Measurements from ENCODE around the gene ZNF892. TPM values are rescaled to one million over a fixed set of nuclear protein-coding genes. Genes with fewer than 3 reads are reported as not detected.

The ZNF892 gene
- total and polyA plus RNA-seq, 2 of the 13 experiments (the other 11 are each of a cell fraction or from before 2014, with no cell fraction given): not detected

- peak; percentile 62; the same call in 1 of the 2 replicates for TF ChIP-seq ZNF768 (CRISPR knock-in tag; IDR thresholded peaks at IDR 0.05)
- no peak for TF ChIP-seq JARID2 (CRISPR knock-in tag; IDR thresholded peaks at IDR 0.05; ENCODE audit: insufficient replicate concordance)
- TF ChIP-seq ZNF512 (CRISPR knock-in tag; IDR thresholded peaks at IDR 0.05): no peak
- TF ChIP-seq PHF8 (CRISPR knock-in tag; IDR thresholded peaks at IDR 0.05): peak; percentile 97
- peak; percentile 91; the same call in 1 of the 2 replicates for TF ChIP-seq ZNF512B (CRISPR knock-in tag; IDR thresholded peaks at IDR 0.05; ENCODE audit: borderline replicate concordance)
- TF ChIP-seq CREM (IDR thresholded peaks at IDR 0.05): peak; percentile 100
- peak; percentile 85; the same call in 1 of the 2 replicates for TF ChIP-seq CREM (CRISPR knock-in tag; IDR thresholded peaks at IDR 0.05)
- TF ChIP-seq ZNF629 (CRISPR knock-in tag; conservative IDR thresholded peaks at IDR 0.05): no peak
- 0 out of 2 replicates have a peak, but pooled peaks have one; percentile 38 for TF ChIP-seq THYN1 (CRISPR knock-in tag; IDR thresholded peaks at IDR 0.05; ENCODE audit: borderline replicate concordance, low read depth)
- no peak for TF ChIP-seq THAP8 (CRISPR knock-in tag; IDR thresholded peaks at IDR 0.05; ENCODE audit: borderline replicate concordance)
- TF ChIP-seq EP300 (IDR thresholded peaks at IDR 0.05; ENCODE audit: low read depth in 2 of 2, low read length in 2 of 2): 0 out of 4 replicates have a peak, but pooled peaks of 1 of the 2 experiments have one; percentile 46
- peak; percentile 13; the same call in 1 of the 2 replicates for TF ChIP-seq EP300 (CRISPR knock-in tag; IDR thresholded peaks at IDR 0.05; ENCODE audit: borderline replicate concordance)
- TF ChIP-seq CHD2 (IDR thresholded peaks at IDR 0.05; ENCODE audit: low read depth, low read length): peak; percentile 56; the same call in 1 of the 2 replicates
- TF ChIP-seq PATZ1 (CRISPR knock-in tag; IDR thresholded peaks at IDR 0.05): peak; percentile 23; the same call in 1 of the 2 replicates
- peak; percentile 70 for TF ChIP-seq FOXA3 (CRISPR knock-in tag; IDR thresholded peaks at IDR 0.05)
- peak; percentile 79; the same call in 1 of the 2 replicates for TF ChIP-seq MTA3 (CRISPR knock-in tag; IDR thresholded peaks at IDR 0.05)
- TF ChIP-seq ZBTB44 (CRISPR knock-in tag; IDR thresholded peaks at IDR 0.05): peak; percentile 12; the same call in 1 of the 2 replicates
These were observed 41.8 kb upstream of the ZNF892 start, which contains the start of gene ZNF2 (continued) for GRCh38 chr2:95165371-95166064.
